Measurements from ENCODE around the gene NEU4. TPM values are rescaled to one million over a fixed set of nuclear protein-coding genes. Genes with fewer than 3 reads are reported as not detected.

Gene NEU4
- total and polyA plus RNA-seq, 7 donors = 0.36 to 66.1 (median 9.9) TPM; not detected in 1

DNA sequence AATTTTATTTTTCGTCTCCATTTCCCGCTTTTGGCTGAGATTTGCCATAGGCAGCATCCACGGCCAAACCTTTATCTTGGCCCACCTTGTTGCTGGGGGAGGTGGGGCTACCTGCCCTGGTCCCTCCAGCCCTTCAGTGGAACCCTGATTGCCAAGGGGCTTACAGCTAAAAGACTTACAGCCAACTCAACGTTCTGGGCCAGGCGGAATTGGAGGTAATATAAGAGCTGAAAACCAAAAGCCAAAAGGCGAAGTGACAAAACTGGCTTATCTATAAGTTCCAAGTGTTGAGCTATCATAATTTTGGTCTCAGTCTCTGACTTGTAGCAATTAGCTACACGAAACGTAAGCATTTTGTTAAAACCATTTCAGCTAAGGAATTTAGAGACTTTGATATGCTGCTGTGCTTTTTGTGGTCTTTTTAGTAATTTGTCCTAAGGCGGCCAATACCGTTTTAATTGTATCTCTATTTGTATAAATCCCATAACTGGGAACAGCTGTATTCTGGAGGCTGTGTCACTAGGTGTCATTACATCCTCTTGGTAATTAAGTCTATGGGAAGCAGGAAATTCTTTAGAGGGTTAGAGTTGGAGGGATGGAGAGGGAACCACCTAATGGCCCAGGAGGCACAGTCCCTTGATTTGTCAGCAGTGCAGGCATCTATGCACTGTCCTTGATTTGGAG lies 25.7 kb downstream of the NEU4 start:
- Histone ChIP-seq H3K27ac (no peak overlapping the region), H3K36me3 (no peaks in the 10 kb centered on the region), H3K4me1 (peaks cover 0 to 8% (median 3%) of the 10 kb centered on the region in 4 donors), H3K27me3 (no peaks in the 10 kb centered on the region), H3K4me3 (no peak overlapping the region), H3K9me3 (no peaks in the 10 kb centered on the region)
- WGBS, 2 donors = 87 to 93% methylated on average over 10 of the region's 10 CpGs
- peak; percentile 21 for DNase-seq
- TF ChIP-seq POLR2A (IDR thresholded peaks at IDR 0.05) (no peak), POLR2AphosphoS5 (IDR thresholded peaks at IDR 0.05) (no peak), EP300 (IDR thresholded peaks at IDR 0.05) (no peak), CTCF (IDR thresholded peaks at IDR 0.05) (no peak)
- intact Hi-C loops (cut with DNase I) = no loop called here

DNA sequence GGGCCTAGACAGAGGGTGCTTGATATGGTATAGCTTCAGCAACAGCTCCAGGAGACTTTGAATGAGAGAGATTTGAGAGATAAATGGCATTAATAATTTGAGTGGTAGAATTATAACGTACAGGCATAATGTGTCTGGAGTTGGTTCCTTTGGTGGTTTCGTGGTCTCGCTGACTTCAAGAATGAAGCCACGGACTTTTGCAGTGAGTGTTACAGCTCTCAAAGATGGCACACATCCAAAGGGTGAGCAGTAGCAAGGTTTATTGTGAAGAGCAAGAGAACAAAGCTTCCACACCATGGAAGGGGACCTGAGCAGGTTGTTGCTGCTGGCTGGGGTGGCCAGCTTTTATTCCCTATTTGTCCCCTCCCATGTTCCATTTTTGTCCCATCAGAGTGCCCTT lies 26.6 kb downstream of the NEU4 start:
- Histone ChIP-seq H3K27ac (no peak overlapping the region), H3K4me1 (peaks cover 0 to 8% (median 3%) of the 10 kb centered on the region in 4 donors), H3K36me3 (no peaks in the 10 kb centered on the region), H3K27me3 (no peaks in the 10 kb centered on the region), H3K4me3 (no peak overlapping the region), H3K9me3 (no peaks in the 10 kb centered on the region)
- no peak for TF ChIP-seq EP300 (IDR thresholded peaks at IDR 0.05)
- no peak for TF ChIP-seq CTCF (IDR thresholded peaks at IDR 0.05)
- no peak for TF ChIP-seq POLR2A (IDR thresholded peaks at IDR 0.05)
- TF ChIP-seq POLR2AphosphoS5 (IDR thresholded peaks at IDR 0.05) = no peak
- 64 to 75% methylated on average over 4 of the region's 4 CpGs for WGBS, 2 donors
- intact Hi-C loops (cut with DNase I) = no loop called here
- DNase-seq = peak; percentile 28

DNA sequence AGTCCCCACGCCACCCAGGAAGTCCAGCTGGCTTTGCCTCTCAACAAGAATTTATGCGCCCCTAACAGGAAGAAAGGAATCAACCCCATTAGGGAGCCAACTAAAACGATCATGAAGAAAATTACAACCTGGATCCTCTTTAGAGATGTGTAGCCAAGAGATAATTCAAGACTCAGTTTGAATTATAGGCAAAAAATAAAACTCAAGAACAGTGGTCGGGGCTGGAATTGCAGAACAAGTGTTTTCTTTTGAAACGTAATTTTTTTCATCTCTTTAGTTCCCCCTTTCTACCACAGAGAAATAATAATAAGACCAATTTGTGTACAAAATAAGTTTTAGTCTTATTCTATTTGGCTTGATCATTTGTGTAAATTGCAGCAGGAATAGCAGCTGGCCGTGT lies 27.3 kb downstream of the NEU4 start:
- Histone ChIP-seq H3K4me1 (peaks cover 0 to 8% (median 3%) of the 10 kb centered on the region in 4 donors), H3K4me3 (no peak overlapping the region), H3K27me3 (no peaks in the 10 kb centered on the region), H3K36me3 (no peaks in the 10 kb centered on the region), H3K27ac (no peak overlapping the region), H3K9me3 (no peaks in the 10 kb centered on the region)
- DNase-seq = no peak
- intact Hi-C loops (cut with DNase I) = no loop called here
- no peak for TF ChIP-seq CTCF (IDR thresholded peaks at IDR 0.05)
- no peak for TF ChIP-seq POLR2AphosphoS5 (IDR thresholded peaks at IDR 0.05)
- TF ChIP-seq EP300 (IDR thresholded peaks at IDR 0.05) = no peak
- TF ChIP-seq POLR2A (IDR thresholded peaks at IDR 0.05) = no peak
- WGBS, 2 donors = 64 to 65% methylated on average over 6 of the region's 6 CpGs

GRCh38 chr2:241837197-241837965 lies 28.4 kb downstream of the NEU4 start:
- TF ChIP-seq EP300 (IDR thresholded peaks at IDR 0.05) (no peak), CTCF (IDR thresholded peaks at IDR 0.05) (no peak), POLR2A (IDR thresholded peaks at IDR 0.05) (no peak), POLR2AphosphoS5 (IDR thresholded peaks at IDR 0.05) (no peak)
- no peak for DNase-seq
- WGBS, 2 donors = 74 to 79% methylated on average over 13 of the region's 13 CpGs
- H3K27me3 ChIP-seq = no peaks in the 10 kb centered on the region
- H3K4me3 ChIP-seq = no peak overlapping the region
- no peaks in the 10 kb centered on the region for H3K9me3 ChIP-seq
- H3K36me3 ChIP-seq = no peaks in the 10 kb centered on the region
- no peak overlapping the region for H3K27ac ChIP-seq
- H3K4me1 ChIP-seq = peaks cover 0 to 8% (median 3%) of the 10 kb centered on the region in 4 donors
- intact Hi-C loops (cut with DNase I) = no loop called here

Data from sigmoid colon (tissue), 7 donors.